GM21381 (cell line): ENCODE data around the gene MAPK4.
"Not testable (repeated sequence)": the region's sequence is repeated elsewhere in the genome, so short reads cannot be mapped to it uniquely, and the experiment has no call there.

ENCODE experiments used
- ATAC-seq: cut with Tn5 transposase; IDR thresholded peaks from one replicate; pipeline ENCODE4 v1.9.1; 2021; ENCODE audit warnings: mild to moderate bottlenecking, moderate library complexity; ENCODE audit not compliant: unreplicated experiment

MAPK4 gene

DNA sequence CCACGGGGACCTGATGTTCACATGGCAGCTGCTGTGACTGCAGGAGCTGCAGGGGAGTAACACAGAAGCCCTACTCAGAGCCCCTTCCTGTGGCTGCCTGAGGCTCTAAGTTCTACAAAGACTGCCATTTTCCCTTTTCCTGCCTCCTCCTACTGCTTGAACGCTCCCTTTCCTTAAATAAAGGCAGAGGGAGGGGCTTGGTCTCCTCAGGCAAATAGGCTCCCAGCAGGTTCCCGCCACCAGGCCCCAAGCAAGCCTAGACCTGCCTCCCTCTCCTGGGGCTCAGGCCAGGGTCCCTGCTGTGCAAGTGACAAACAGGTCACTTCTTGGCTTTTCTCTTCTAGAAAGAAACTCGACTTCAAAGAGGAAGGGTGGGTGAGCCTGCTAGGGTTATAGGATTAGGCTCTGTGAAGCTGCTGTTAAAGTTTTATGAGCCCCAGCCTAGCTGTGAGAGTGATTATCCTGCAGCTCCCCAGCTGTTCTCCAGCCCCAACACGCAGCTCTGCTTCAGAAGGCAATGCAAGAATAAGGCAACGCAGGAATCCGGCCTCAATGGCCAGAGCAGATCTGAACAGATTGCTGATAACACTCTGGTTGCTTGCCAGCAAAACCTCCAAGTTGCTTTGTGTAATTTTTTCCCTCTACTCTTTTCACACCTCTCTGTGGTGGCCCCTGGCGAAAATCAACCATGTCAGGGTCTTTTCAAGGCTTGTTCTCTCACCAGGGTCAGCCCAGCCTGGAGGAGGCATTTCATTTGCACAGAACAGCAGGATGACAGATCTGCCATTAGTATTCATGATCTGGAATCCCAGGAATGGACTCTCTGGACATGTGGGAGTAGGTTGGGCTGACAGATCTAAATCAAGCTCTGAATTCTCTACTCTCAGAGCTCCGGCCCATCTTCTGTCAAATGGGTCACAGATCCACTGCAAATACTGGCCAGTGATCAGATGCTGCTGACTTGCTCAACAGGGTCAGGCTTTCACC is 188.6 kb downstream of the MAPK4 start:
- ATAC-seq = no peak

DNA sequence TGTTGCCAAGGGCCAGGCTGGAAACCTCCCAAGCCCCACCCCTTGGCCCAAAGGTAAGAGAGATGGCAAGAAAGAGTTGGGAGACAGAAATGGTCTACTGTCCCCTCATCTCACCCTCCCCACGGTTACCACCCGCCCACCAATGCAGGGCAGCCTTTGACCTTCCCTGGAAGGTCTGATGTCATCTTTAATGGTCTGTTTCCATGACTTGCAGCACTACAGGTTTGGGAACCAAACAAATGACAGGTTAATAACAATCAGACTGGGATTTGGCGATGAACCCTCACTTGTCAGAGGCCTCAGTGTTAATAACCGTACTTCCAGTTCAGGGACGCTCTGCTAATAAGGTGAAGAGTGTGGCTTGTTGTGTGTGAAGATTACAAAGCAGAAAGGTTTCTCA is 189.5 kb downstream of the MAPK4 start:
- ATAC-seq = no peak

DNA sequence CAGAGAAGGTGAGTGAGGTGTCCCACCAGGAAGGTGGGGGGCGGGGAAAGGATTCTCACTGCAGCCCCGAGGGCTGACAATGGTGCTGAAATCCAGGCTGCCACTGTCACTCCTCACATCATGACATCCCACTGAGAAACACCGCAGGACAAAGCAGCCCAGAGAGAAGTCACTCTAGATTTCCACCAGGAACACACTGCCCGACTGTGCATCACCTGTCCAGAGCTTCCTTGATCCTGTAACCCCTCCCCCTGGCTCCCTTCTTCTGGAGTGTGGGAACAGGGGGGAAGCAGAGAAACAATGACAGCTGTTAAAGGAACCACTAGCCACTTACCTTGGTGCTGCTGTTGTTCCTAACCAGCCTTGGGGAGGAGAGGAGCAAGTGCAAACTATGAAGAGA is 190.1 kb downstream of the MAPK4 start:
- ATAC-seq = no peak

DNA sequence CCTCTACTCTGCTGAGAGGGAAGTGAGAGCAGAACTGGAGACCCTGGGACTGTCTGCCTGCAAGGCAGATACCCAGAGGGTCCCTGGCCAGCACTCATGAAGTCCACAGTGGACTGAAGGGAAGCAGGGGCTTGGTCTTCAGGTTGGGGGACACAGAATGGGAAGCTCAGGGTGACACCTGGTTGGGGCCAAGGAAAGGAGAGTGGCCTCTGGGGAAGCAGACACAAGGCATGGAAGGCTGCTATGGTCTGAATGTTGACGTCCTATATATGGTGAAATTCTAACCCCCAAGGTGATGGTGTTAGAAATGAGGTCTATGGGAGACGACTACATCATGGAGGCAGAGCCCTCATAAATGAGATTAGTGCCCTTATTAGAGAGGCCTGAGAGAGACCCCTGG is 190.7 kb downstream of the MAPK4 start:
- ATAC-seq = no peak

DNA sequence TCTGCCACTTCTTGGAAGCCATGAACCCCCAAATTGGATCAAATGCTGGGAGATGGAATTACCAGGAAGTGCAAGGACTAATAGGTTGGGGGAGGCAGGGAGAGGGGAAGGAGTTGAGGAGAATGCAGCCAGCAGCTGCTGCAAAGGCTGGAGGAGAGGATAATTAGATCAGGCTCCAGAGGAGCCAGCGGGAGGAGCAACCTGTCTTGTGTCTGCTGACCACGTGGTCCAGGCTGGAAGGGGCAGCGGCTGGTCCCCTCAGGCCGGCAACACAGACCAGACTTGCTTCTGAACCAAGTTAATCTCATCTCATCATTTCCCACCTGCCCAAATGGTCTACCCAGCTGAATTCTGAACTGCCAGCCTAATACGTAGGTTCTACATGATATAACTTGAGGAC is 191.6 kb downstream of the MAPK4 start:
- ATAC-seq = no peak

DNA sequence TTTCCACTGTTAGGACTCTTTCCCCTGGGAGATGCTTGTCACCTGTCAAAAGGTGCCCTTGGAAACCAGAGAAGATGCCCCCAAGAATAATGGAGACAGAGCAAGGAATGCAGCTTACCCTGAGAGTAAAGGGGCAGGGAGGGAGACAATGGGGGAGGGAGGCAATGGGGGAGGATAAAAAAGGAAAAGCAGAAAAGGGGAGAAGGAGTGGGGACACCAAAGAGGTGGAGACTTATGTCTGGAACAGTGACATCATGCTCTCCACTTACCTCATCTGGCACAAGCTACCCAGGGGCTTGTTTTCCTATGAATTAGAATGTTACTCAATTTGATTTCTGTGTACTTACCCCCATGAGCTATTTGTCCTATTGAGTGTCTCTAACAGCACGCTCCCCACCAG is 192.1 kb downstream of the MAPK4 start:
- ATAC-seq = no peak

DNA sequence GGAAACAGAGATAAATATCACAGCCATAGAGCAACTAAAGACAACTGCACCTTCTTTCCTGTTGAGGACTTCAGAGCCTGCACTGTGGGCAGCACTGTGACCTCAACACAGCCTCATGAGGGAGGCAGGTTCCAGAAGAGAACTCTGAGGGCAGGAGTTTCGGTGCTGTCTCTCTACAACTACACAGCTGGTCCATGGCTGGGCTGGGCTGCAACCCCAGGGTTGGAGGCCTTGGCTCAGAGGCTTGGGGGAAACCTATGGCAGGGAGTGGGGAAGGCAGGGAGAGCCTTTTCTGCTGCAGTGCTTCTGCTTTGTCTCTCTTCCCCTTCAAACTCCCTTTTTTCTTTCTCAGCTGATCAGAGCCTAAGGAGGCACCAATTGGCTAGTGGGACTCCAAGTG is 193.4 kb downstream of the MAPK4 start:
- ATAC-seq = no peak

DNA sequence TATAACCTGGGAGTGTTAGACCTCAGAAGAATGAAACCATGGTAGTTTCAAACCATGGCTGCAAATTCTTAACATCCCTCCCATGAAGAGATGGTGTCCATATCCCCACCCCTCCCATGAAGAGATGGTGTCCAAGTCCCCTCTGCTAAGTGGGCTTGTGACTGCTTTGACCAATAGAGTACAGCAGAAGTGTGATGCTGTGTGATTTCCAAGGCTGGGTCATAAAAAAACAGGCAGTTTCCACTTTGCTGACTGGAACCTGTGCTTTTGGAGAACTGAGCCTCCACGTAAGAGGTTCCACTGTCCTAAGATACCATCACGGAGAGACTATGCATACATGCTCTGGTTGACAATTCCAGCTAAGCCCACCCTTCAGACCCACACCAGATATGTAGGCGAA is 194.4 kb downstream of the MAPK4 start:
- ATAC-seq = no peak

DNA sequence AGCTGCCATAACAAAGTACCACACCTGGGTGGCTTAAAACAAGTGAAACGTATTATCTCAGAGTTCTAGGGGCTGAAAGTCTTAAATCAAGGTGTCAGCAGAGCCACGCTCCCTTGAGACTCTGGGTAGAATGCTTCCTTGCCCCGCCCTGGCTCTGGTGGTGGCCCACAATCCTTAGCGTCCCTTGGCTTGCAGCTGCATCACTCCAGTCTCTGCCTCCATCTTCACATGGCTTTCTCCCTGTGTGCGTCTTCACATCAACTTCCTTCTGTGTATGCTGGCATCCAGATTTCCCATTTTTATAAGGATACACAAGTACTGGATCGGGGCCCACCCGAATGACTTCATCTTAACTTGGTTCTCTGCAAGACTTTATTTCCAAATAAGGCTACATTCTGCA is 197.5 kb downstream of the MAPK4 start:
- no peak for ATAC-seq

DNA sequence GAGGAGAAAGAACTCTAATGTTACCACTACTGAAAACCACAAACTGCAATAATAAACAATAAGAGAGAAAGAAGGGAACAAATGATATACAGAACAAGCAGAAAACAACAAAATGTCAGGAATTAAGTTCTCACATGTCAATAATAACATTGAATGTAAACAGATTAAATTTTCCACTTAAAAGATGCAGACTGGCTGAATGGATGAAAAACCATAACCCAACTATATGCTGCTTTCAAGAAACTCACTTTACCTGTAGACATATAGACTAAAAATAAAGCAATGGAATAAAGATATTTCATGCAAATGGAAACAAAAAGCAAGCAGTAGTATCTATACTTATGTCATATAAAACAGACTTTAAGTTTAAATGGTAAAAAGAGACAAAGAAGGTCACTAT is 209.6 kb downstream of the MAPK4 start:
- no peak for ATAC-seq

DNA sequence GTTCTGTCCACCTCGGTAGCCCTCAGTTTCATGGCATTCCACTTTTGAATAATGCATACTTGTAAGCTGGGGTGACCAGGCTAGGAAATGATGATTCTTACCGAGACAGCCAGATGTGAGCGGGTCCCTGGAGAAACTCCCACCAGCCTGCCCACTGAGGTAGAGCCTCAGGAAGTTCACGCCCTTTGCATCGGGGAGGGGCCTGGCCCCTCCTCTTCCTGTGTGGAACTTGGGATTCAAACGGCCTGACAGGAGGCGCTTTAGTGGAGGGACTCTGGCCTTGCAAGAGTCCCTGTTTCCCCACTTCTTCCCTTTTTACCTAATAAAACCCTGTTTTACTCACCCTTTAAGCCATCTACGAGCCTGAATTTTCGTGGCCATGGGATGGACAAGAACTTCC is 215.3 kb downstream of the MAPK4 start:
- no peak for ATAC-seq

DNA sequence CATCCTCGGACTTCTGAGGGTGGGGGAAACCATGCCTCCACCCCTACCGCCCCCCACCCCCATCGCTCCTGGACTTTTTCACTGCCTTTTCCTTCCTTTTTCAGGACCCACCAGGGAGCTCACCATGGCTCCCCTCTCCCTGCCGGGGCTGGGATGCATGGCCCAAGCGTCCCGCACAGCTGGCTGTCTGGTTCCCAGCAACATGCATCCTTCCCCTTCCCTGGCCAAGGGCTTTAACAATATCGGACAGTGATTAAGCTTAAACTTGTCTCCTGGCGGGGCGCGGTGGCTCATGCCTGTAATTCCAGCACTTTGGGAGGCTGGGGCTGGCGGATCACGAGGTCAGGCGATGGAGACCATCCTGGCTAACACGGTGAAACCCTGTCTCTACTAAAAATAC is 215.8 kb downstream of the MAPK4 start:
- no peak for ATAC-seq

DNA sequence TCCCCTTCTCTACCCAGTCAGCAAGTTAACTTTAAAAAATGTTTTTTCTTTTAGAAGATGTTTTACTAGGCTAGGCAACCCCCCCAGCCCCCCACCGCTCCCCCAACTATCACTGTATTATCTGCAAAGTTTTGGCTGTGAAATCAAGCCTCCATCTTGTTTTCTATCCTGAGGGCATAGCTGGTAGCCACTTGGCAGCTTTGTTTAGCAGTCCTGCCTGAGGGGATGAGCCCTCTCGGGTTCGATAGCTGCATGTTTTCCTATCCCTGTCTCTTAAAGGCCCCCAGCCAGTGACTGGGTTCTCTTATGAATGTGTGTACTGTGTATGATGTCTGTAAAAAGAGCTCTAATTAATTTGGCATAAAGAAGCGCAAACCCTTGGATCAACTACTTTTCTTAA is 216.5 kb downstream of the MAPK4 start:
- ATAC-seq = no peak

DNA sequence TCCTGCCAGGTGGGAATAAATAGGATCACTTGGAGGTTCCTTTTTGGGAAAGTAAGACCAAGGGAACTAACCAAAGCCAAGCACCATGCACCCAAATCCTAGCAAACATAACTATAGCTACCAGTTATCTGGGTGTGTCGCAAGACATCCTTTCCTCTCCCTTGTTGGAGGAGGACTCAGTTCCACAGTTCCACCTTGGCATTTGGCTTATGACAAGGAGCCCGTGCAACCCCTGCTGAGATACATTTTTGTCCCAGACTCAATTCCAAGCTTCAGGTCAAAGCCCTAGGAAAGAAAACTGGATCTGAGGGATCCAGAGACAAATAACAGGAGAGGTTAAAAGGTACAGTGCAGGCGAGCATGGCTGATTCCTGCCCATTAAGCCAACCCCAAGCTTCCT is 219.1 kb downstream of the MAPK4 start:
- not testable (repeated sequence) for ATAC-seq
